ENCODE measurements around the gene STRIP2.
"Not testable (repeated sequence)": the region's sequence is repeated elsewhere in the genome, so short reads cannot be mapped to it uniquely, and the experiment has no call there.

DNA sequence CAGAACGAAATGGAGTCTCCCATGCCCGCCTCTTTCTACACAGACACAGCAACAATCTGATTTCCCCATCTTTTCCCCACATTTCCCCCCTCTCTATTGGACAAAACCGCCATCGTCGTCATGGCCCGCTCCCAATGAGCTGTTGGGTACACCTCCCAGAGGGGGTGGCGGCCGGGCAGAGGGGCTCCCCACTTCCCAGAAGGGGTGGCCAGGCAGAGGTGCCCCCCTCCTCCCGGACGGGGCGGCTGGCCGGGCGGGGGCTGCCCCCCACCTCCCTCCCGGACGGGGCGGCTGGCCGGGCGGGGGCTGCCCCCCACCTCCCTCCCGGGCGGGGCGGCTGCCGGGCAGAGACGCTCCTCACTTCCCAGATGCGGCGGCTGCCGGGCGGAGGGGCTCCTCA is 41.7 kb downstream of the STRIP2 start:
- TF ChIP-seq, protein P1, sequence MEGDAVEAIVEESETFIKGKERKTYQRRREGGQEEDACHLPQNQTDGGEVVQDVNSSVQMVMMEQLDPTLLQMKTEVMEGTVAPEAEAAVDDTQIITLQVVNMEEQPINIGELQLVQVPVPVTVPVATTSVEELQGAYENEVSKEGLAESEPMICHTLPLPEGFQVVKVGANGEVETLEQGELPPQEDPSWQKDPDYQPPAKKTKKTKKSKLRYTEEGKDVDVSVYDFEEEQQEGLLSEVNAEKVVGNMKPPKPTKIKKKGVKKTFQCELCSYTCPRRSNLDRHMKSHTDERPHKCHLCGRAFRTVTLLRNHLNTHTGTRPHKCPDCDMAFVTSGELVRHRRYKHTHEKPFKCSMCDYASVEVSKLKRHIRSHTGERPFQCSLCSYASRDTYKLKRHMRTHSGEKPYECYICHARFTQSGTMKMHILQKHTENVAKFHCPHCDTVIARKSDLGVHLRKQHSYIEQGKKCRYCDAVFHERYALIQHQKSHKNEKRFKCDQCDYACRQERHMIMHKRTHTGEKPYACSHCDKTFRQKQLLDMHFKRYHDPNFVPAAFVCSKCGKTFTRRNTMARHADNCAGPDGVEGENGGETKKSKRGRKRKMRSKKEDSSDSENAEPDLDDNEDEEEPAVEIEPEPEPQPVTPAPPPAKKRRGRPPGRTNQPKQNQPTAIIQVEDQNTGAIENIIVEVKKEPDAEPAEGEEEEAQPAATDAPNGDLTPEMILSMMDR (IDR thresholded peaks at IDR 0.05; ENCODE audit: low read depth, low read length, poor library complexity, severe bottlenecking) = not testable (repeated sequence)
- not testable (repeated sequence) for TF ChIP-seq EZH2phosphoT487 (IDR thresholded peaks at IDR 0.05; ENCODE audit: borderline replicate concordance, low read length)
